Astrocyte (in vitro differentiated cells and primary cell): ENCODE data around the gene PTCH2.

Experiments used
- CTCF ChIP-seq: IDR thresholded peaks from 2 replicates; pipeline ENCODE4 v1.5.1; 2011; ENCODE audit warnings: low read depth, mild to moderate bottlenecking, inconsistent platforms, low read length, moderate library complexity; ENCODE audit not compliant: insufficient read depth
- EZH2 ChIP-seq: IDR thresholded peaks from 2 replicates; pipeline ENCODE4 v1.6.1; 2012; ENCODE audit warnings: mild to moderate bottlenecking, low read length, inconsistent platforms; ENCODE audit not compliant: insufficient read depth

GRCh38 chr1:44839576-44839975, 3.5 kb downstream of the PTCH2 start:
- TF ChIP-seq CTCF (no peak), EZH2 (no peak)
